Esophagus muscularis mucosa (tissue), 4 donors: ENCODE results near the gene STN1.

Source experiments
- EP300 ChIP-seq: sonication (generic); formaldehyde crosslinking; IDR thresholded peaks from one replicate; pipeline ENCODE4 v1.6.1; 2017; ENCODE audit warnings: antibody characterized with exemption
- POLR2A ChIP-seq: fragments of 450-650 bp; IDR thresholded peaks from one replicate; pipeline ENCODE4 v1.6.1; 2017; ENCODE audit warnings: antibody characterized with exemption, moderate library complexity, mild to moderate bottlenecking, low read depth
- POLR2AphosphoS5 ChIP-seq, 2 donors: sonication (generic); formaldehyde crosslinking; IDR thresholded peaks; one replicate each; pipeline ENCODE4 v1.6.1; 2017; ENCODE audit warnings: antibody characterized with exemption in 2 of 2
- TF ChIP-seq, protein P1 (sequence below), 3 experiments: fragments of 200-600 bp in 2 of 3; fragments of 450-650 bp in 1 of 3; sonication (generic) in 2 of 3; IDR thresholded peaks; one replicate each; pipeline ENCODE4 v1.5.1; 2017 to 2019; ENCODE audit warnings: antibody characterized with exemption in 3 of 3, mild to moderate bottlenecking in 2 of 3, moderate library complexity in 1 of 3

DNA sequence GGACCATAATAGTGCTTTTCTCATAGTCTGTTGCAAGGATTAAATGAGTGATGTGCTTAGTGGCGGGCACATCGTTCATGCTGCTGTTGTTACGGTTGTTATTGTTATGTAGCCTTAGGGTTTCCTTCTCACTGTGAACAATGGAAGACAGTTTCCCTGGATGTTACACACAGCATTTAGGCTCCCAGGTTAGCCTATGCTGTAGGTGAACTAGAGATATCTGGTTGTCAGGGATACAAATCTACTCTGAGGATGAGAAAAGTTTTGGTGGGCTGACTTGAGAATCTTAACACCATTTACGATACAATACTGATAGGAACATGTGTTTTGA lies 77.3 kb downstream of the STN1 start:
- TF ChIP-seq, protein P1, sequence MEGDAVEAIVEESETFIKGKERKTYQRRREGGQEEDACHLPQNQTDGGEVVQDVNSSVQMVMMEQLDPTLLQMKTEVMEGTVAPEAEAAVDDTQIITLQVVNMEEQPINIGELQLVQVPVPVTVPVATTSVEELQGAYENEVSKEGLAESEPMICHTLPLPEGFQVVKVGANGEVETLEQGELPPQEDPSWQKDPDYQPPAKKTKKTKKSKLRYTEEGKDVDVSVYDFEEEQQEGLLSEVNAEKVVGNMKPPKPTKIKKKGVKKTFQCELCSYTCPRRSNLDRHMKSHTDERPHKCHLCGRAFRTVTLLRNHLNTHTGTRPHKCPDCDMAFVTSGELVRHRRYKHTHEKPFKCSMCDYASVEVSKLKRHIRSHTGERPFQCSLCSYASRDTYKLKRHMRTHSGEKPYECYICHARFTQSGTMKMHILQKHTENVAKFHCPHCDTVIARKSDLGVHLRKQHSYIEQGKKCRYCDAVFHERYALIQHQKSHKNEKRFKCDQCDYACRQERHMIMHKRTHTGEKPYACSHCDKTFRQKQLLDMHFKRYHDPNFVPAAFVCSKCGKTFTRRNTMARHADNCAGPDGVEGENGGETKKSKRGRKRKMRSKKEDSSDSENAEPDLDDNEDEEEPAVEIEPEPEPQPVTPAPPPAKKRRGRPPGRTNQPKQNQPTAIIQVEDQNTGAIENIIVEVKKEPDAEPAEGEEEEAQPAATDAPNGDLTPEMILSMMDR (IDR thresholded peaks at IDR 0.05), result no peak
- no peak for TF ChIP-seq POLR2A
- no peak for TF ChIP-seq EP300
- TF ChIP-seq POLR2AphosphoS5 (IDR thresholded peaks at IDR 0.05), result no peak
